HG03066 (cell line): Measurements from ENCODE around the gene GALR2.

Experiments used
- ATAC-seq: cut with Tn5 transposase; IDR thresholded peaks from one replicate; pipeline ENCODE4 v1.9.1; 2021; ENCODE audit warnings: low read depth; ENCODE audit not compliant: unreplicated experiment

Gene GALR2

GRCh38 chr17:76078860-76079534 is 4.4 kb downstream of the GALR2 start, which contains the start of gene ZACN:
TSS of gene ZACN (plus strand) at chr17:76079182. CDS start at chr17:76079265, 83 bp downstream.
- ATAC-seq = no peak

- no peak for ATAC-seq
Measured at GRCh38 chr17:76079535-76079955, 5.0 kb downstream of the GALR2 start.

- ATAC-seq = no peak
Measured at GRCh38 chr17:76079956-76080767, 5.6 kb downstream of the GALR2 start.

GRCh38 chr17:76080768-76081287 is 6.2 kb downstream of the GALR2 start:
- ATAC-seq = no peak

- ATAC-seq = no peak
Measured at GRCh38 chr17:76081295-76082210, 7.0 kb downstream of the GALR2 start.

GRCh38 chr17:76082326-76083251 is 8.0 kb downstream of the GALR2 start:
- no peak for ATAC-seq

GRCh38 chr17:76083536-76084182 is 9.1 kb downstream of the GALR2 start:
- ATAC-seq = no peak

- no peak for ATAC-seq
Measured at GRCh38 chr17:76085066-76085730, 10.6 kb downstream of the GALR2 start.

GRCh38 chr17:76085731-76086366 is 11.3 kb downstream of the GALR2 start:
- ATAC-seq = no peak

- ATAC-seq = no peak
Measured at GRCh38 chr17:76086384-76086783, 11.8 kb downstream of the GALR2 start.

GRCh38 chr17:76087531-76087930 is 12.9 kb downstream of the GALR2 start:
- no peak for ATAC-seq

GRCh38 chr17:76088041-76088867 is 13.7 kb downstream of the GALR2 start:
- ATAC-seq = no peak

- ATAC-seq = no peak
Measured at GRCh38 chr17:76088868-76089576, 14.4 kb downstream of the GALR2 start.

- ATAC-seq = no peak
Measured at GRCh38 chr17:76089680-76090516, 15.3 kb downstream of the GALR2 start.

- ATAC-seq = no peak
Measured at GRCh38 chr17:76090517-76091129, 16.0 kb downstream of the GALR2 start.
